Pancreas (tissue), 10 donors: ENCODE results near the gene SLC8A1. TPM values are rescaled to one million over a fixed set of nuclear protein-coding genes. Genes with fewer than 3 reads are reported as not detected.

ENCODE experiments used
- ATAC-seq, 4 donors: fragments of 200-7000 bp; cut with Tn5 transposase; one replicate each; pipeline versions ENCODE4 v1.8.0 to v1.9.1; 2020; ENCODE audit warnings: mild to moderate bottlenecking in 4 of 4, moderate library complexity in 4 of 4
- DNase-seq, 6 donors: peaks; one replicate each; pipeline ENCODE4 v3.0.0-alpha.2; 2020
- FAIRE-seq: peaks from 2 replicates; lab custom pipeline; 2012; peaks lifted over from hg19 to GRCh38; lab: Jason Lieb, UNC
- H3K27ac ChIP-seq, 4 donors: fragments of 200-600 bp; sonication (generic); 1 replicate in 3 of 4; 2 replicates in 1 of 4; pipeline versions ENCODE4 v1.5.0 to v1.8.0; 2020
- H3K27me3 ChIP-seq, 4 donors: fragments of 200-600 bp; one replicate each; pipeline ENCODE4 v1.8.0; 2021
- H3K36me3 ChIP-seq, 3 donors: fragments of 200-600 bp; sonication (generic) in 1 of 3; one replicate each; pipeline versions ENCODE4 v1.5.0 to v1.8.0; 2020 to 2021
- H3K4me1 ChIP-seq, 3 donors: fragments of 200-600 bp; one replicate each; pipeline ENCODE4 v1.8.0; 2021
- H3K4me3 ChIP-seq, 4 donors: fragments of 200-600 bp; sonication (generic) in 2 of 4; one replicate each; pipeline versions ENCODE4 v1.5.0 to v1.8.0; 2020 to 2021
- H3K9me3 ChIP-seq, 4 donors: fragments of 200-600 bp; one replicate each; pipeline ENCODE4 v1.8.0; 2021
- CTCF ChIP-seq, 4 donors: fragments of 200-600 bp; sonication (generic) in 3 of 4; IDR thresholded peaks; one replicate each; pipeline versions ENCODE4 v1.5.0 to v1.8.0; 2021; ENCODE audit warnings: antibody characterized with exemption in 4 of 4
- WGBS, 2 donors: extraction: QIAGEN DNeasy Blood & Tissue Kit; methylation state at CpG; one replicate each; pipeline ENCODE4 v1.1.7; 2013; 5-methylcytosine and 5-hydroxymethylcytosine counted together
- intact Hi-C, 3 donors: fragments of 100-400 bp; cut with DNase I; formaldehyde crosslinking; loops; one replicate each; pipeline versions ENCODE4 v1.11.1 to v1.14.2; 2022
- polyA plus RNA-seq, 2 donors: library from polyadenylated mRNA; stranded (reverse); fragments of 200-250 nt; gene quantifications; one replicate each; pipeline ENCODE4 v1.2.3, GENCODE V29; 2013
- total RNA-seq, 6 donors: library from RNA; stranded (reverse); fragmentation: NEBNext Ultra II Directional in 4 of 6; extraction: Animal tissue kit (Norgen Biotek cat#: 25700) in 4 of 6; gene quantifications; one replicate each; pipeline versions ENCODE4 v1.2.1 to v1.2.4, GENCODE V29; 2021 to 2023
- donor health status: healthy with polysubstance abuse.
- donor health status: DM: no; HTN: no; CAD: no; lungs with moderate emphysema.
- donor health status: DM: no; HTN: no; CAD: no.
- donor health status: control.
- donor health status: control.
- donor health status: Bipolar disorder and iron deficiency.
- donor health status: DM: yes; HTN: yes; CAD: no.
- donor health status: DM: no; HTN: no; CAD: no.
- donor health status: DM: no; HTN: no; CAD: no.
- donor health status: DM: yes; HTN: yes; CAD: no.

SLC8A1 gene
- total and polyA plus RNA-seq, 8 donors: 0.19 to 12.4 (median 2.3) TPM

- no peak overlapping the region for H3K27ac ChIP-seq
- TF ChIP-seq CTCF (IDR thresholded peaks at IDR 0.05): no peak
- H3K4me1 ChIP-seq: no peaks in the 10 kb centered on the region
- 67 to 81% methylated on average over 3 of the region's 3 CpGs for WGBS, 2 donors
- no peak for FAIRE-seq
- no peaks in the 10 kb centered on the region for H3K36me3 ChIP-seq
- no peak for ATAC-seq
- no peaks in the 10 kb centered on the region for H3K9me3 ChIP-seq
- no peaks in the 10 kb centered on the region for H3K27me3 ChIP-seq
- no peak for DNase-seq
- intact Hi-C loops: no loop called here
- no peak overlapping the region for H3K4me3 ChIP-seq
Measured at GRCh38 chr2:40103163-40103562, 348.7 kb downstream of the SLC8A1 start.

GRCh38 chr2:40102447-40102846 is 349.4 kb downstream of the SLC8A1 start:
- Histone ChIP-seq H3K36me3 (no peaks in the 10 kb centered on the region), H3K4me3 (no peak overlapping the region), H3K9me3 (no peaks in the 10 kb centered on the region), H3K27ac (no peak overlapping the region), H3K27me3 (no peaks in the 10 kb centered on the region), H3K4me1 (no peaks in the 10 kb centered on the region)
- no peak for DNase-seq
- intact Hi-C loops: no loop called here
- no peak for ATAC-seq
- FAIRE-seq: no peak
- 63 to 70% methylated on average over 6 of the region's 6 CpGs for WGBS, 2 donors
- no peak for TF ChIP-seq CTCF (IDR thresholded peaks at IDR 0.05)

GRCh38 chr2:40101131-40101575 is 350.7 kb downstream of the SLC8A1 start:
- Histone ChIP-seq H3K9me3 (no peaks in the 10 kb centered on the region), H3K36me3 (no peaks in the 10 kb centered on the region), H3K4me3 (no peak overlapping the region), H3K27ac (no peak overlapping the region), H3K4me1 (no peaks in the 10 kb centered on the region), H3K27me3 (no peaks in the 10 kb centered on the region)
- DNase-seq (no peak), ATAC-seq (peak in 1 of 4 donors; percentile 47), FAIRE-seq (no peak)
- 1 to 9% methylated on average over 1 of the region's 1 CpG for WGBS, 2 donors
- intact Hi-C loops: no loop called here
- TF ChIP-seq CTCF (IDR thresholded peaks at IDR 0.05): no peak

DNA sequence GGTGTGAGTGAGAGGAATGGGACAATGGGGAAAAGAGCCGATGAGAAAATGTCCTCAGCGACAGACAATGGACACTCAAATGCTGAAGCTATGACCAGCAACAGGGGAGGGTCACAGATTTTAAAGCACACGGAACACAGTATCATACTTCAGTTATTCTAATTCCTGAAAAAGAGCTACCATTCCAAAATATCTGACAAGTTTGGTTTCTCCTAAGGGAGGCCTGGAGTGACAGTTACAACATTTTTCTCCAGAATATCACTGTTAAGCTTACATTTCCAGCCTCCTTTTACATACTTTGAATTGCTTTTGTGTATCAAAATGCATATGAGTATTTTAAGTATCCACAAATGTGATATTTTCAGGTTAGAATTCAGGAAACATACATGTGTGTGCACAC is 351.2 kb downstream of the SLC8A1 start:
- FAIRE-seq: no peak
- no peak for ATAC-seq
- 81 to 83% methylated on average over 3 of the region's 3 CpGs for WGBS, 2 donors

More for the DNA sequence above, 351.2 kb downstream of the SLC8A1 start:
- Histone ChIP-seq H3K27ac (no peak overlapping the region), H3K9me3 (no peaks in the 10 kb centered on the region), H3K4me1 (no peaks in the 10 kb centered on the region), H3K36me3 (no peaks in the 10 kb centered on the region), H3K27me3 (no peaks in the 10 kb centered on the region), H3K4me3 (no peak overlapping the region)
- no peak for TF ChIP-seq CTCF (IDR thresholded peaks at IDR 0.05)
- intact Hi-C loops: no loop called here
- no peak for DNase-seq
